ENCODE results near the gene TIMM9.
A peak's percentile ranks its signal among the peaks of the same experiment; 100 is the strongest.
"Not testable (repeated sequence)": the region's sequence is repeated elsewhere in the genome, so short reads cannot be mapped to it uniquely, and the experiment has no call there.

TIMM9 gene, protein sequence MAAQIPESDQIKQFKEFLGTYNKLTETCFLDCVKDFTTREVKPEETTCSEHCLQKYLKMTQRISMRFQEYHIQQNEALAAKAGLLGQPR

DNA sequence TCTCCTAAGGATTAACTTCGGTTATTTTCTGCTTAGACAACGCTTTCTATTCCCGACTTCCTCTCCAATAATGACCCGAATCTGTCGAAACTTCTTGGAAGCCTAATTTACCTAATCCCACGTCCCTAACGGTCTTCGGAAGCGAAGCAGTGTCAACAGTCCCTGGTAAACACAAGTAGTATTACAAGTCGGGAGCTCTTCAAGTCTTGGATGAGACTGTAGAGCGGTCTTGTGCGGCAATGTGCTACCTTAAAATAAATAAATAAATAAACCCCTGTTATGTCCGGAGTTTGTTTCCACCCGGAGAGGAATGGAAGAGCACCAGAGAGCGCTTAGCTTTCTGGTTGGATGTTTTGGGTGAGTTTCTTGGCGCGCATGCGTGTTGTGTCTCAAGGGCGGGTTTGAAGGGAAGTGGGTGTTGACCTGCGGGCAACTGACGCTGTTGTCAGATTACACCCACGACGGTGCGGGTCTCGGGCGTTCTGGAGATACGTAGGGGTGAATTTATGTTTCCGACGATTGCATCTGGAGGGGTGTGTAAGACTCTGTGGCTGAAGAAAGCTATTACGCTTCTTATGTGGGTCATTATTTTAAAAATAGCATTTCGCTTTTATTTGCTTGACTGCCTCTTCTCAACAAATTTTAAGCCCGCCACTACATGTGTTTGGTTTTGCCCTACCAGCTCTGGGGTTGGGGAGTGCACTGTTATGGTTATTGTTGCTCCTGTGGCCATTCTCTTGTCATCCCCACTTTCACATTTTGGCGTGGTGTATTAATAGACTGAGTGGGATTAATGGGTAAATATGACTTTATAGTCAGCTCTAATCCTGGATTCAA is at the start of gene TIMM9, which contains the start of gene KIAA0586:
Gene TIMM9, minus strand, starts transcription at position 251 of the 837 bp plus-strand sequence. CDS start 15,586 bp downstream, outside the sequence.
Gene KIAA0586, plus strand, starts transcription at position 439 of the 837 bp plus-strand sequence. CDS start 546 bp downstream, outside the sequence.
- peak; percentile 98 for DNase-seq

DNA sequence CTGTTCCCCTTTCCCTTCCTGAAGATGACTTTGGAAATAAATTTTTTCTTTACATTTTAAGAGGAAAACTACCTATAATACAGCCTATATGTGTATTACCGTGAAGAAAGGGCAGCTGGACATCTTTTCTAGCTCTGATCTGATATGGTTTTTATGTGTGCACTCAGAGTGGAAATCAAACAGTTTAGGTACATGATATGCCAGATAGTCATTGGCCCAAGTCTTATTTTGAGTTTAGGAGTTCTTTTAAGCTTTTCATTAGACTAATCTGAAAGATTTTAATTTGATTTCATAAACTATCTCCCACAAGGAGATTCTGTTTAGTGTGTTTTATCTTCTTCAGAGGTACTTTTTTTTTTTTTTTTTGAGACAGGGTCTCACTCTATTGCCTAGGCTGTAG is 49.0 kb upstream of the TIMM9 start:
- no peak for DNase-seq

DNA sequence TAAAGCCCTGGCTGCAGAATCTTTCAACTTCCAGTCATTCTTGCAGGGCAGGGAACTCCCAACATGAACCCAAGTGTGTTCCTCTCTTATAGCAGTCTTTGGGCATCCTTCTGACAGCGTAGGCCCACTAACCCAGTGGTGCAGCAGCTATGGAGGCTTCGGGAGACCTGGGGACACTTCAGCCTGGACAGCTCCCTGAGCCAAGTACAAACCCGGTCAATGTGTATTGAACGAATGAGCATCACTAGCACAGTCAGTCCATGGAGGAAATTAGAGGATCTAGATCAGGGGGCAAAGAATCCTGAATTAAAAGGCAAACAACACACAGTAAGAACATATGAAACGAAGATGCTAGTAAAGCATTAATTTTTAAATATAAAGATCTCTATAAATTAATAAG is 42.0 kb upstream of the TIMM9 start:
- DNase-seq = no peak

DNA sequence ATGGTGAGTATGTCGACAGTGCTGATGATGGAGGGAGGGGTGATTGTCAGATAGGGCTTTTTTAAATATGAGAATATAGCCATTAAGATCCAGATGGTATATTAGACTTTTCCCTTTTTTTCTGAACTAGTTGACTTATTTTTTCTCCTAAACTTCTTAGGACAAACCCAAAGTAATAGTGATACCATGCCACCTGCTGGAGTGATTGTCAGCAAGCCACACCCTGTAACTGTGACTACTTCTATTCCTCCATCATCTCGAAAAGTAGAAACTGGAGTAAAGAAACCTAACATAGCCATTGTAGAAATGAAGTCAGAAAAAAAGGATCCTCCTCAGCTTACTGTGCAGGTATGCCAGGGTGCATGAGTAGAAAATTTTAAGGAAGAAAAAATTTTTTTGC is 40.2 kb upstream of the TIMM9 start:
- no peak for DNase-seq

DNA sequence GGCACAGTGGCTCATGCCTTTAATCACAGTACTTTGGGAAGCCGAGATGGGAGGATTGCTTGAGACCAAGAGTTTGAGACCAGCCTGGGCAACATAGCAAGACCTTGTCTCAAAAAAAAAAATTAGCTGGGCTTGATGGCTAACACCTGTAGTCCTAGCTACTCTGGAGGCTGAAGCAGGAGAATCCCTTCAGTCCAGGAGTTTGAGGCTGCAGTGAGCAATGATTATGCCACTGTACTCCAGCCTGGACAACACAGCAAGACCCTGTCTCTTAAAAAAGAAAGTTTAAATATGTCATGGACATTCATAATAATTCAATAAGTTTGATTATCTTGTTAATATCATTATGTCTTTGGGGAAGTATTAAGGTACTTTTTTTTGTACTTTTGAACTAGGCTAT is 39.1 kb upstream of the TIMM9 start:
- DNase-seq = no peak

DNA sequence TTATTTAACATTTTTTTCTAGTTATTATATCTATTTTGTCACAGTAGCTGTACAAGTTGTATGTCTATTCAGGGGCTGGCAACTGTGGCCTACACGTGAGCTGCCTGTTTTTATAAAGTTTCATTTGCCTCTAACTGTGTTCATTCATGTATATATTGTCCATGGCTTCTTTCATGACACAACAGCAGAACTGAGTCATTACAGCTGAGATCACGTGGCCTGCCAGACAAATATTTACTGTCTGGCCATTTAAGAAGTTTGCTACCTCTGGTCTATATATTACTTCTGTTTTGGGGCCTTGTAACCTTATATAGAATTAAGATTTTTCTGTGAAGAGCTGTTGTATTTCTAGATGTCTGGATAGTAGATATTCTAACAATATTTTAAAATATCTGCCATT is 38.1 kb upstream of the TIMM9 start:
- no peak for DNase-seq

DNA sequence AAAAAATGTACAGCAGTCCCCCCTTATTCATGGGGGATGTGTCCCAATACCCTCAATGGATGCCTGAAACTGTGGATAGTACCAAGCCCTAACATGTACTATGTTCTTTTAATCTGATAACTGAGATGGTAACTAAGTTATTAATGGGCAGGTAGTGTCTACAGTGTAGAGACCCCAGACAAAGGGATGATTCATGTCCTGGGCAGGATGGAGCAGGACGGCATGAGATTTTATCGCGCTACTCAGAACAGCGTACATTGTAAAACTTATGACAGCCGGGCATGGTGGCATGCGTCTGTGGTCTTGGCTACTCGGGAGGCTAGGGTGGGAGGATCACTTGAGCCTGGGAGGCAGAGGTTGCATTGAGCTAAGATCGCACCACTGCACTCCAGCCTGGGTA is 37.3 kb upstream of the TIMM9 start:
- DNase-seq = no peak

DNA sequence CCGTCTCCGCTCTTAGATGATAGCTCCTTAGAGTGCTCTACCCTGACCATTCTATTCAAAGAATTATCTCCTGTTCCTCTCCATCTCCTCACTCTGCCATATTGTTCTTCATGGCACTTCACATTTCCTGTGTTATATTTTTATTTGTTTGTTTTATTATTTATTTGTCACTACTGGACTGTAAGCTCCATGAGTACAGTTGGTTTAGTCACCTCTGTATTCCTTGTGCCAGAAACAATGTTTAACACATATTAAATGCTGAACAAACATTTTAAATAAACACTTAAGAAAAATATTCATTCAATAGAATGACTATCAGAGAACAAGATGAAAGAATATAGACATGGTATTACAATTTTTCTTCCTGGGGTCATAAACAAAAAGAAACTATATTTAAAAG is 35.8 kb upstream of the TIMM9 start:
- no peak for DNase-seq

DNA sequence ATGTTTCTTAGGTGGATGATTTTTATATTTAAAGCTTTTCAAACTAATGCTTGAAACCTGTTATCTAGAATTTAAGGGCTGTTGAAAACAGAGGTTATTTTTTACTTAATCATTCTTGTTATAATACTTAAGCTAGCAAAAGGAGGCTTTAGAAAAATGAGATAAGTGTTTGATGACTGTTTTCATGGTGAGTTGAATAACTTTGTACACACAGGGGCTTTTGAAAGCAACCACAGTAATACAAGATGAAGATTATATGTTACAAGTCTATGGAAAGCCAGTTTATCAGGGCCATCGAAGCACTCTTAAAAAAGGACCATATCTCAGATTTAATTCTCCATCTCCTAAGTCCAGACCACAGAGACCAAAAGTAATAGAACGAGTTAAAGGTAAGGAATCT is 33.4 kb upstream of the TIMM9 start:
- no peak for DNase-seq

DNA sequence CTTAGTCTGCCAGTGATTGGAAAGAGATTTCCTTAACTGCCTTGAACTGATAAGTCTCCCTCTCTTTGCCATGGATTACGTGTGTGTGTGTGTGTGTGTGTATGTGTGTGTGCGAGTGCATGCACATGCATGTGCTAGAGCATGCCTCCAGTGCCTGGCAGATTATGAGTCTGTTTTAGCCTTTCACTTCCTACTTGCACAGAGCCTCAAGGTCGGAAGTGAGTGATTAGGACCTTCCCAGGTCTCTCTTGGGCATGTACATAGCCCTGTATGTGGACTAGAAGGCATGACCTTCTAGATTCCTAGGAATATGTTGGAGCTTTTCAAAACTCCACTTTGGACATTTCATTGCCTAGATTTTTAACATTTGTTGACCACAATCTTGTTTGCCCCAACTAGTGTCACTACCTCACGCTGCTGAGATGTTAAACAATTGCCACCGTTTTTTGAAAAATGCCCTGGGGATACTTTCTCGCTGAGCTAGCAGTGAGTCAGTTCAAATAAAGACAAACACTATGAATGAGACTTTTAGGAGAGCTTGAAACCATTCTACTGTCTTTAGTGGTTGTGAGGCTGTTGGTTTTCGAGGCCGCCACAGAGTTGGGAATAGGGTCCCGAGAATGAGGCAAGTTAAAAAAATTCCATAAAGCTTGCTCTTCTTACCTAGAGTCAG is 28.4 kb upstream of the TIMM9 start:
- DNase-seq = no peak

DNA sequence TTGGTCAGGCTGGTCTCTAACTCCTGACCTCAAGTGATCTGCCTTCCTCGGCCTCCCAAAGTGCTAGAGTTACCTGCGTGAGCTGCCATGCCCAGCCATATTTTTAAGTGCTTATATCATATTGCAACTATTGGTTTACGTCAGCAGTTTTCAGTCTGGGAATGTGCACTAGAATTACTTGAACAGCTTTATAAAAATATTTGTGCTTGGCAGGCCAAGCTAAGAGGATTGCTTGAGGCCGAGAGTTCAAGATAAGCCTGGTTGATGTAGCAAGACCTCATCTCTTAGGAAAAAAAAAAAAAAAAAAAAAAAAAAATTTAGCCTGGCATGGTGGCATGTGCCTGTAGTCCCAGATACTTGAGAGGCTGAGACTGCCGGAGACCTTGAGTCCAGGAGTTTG is 17.3 kb upstream of the TIMM9 start:
- no peak for DNase-seq

DNA sequence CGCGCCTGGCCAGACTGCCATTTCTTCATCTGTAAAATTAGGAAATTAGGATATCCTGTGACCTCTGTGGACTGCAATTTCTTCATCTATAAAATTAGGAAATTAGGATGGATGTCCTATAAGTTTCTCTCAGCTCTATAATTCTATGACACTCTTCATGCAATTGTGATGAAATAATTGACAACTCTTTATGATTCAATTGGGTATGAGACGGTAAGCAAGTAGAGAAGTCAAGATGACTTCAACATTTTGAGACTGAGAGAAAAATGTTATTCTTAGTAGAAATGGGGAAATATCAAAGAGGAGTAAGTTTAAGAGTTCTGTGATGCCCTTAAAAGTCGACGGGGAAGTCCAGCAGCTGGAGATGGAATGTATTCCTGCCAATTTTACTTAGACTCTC is 12.1 kb upstream of the TIMM9 start:
- no peak for DNase-seq

DNA sequence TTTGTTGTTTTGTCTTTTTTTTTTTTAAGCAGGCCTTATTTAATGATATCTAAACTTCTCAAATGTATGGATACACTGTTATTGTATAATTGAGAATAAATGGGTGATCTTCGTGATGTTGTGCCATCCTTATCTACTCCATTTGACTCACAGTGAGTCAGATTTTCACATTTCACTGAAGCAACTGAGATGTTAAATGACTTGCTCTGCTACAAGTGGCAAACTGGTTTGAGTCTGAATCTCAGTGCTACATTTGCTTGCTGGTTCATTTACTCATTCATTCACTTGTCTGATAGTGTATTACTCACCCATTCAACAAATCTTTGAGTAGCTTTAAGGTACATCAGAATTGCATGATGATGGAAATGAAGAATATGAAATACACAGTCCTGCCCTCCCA is 2.8 kb upstream of the TIMM9 start:
- DNase-seq = no peak

DNA sequence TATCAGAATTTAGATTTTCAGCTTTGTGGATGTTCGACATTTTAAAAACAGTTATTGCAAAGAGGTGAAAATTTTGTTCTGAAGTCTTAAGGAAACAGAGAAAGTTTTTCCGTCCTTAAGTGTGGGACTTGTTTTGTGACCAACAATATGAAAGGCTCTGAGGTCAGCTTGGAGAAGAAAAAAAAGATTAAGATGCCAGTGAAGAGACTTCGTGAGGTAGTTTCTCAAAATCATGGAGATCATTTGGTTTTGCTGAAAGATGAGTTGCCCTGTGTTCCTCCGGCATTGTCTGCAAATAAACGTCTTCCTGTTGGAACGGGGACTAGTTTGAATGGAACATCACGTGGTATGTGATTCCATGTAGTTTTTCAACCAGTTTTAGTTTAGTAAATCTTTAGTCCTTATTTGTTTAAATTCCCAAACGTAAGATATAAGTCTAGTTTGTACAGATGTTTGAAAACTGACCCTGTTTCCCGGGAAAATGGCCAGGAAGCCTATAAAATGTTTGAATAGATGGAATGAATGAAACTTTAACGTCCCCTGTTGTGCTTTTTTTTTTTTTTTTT is 870 bp upstream of the TIMM9 start:
- DNase-seq = peak; percentile 51

DNA sequence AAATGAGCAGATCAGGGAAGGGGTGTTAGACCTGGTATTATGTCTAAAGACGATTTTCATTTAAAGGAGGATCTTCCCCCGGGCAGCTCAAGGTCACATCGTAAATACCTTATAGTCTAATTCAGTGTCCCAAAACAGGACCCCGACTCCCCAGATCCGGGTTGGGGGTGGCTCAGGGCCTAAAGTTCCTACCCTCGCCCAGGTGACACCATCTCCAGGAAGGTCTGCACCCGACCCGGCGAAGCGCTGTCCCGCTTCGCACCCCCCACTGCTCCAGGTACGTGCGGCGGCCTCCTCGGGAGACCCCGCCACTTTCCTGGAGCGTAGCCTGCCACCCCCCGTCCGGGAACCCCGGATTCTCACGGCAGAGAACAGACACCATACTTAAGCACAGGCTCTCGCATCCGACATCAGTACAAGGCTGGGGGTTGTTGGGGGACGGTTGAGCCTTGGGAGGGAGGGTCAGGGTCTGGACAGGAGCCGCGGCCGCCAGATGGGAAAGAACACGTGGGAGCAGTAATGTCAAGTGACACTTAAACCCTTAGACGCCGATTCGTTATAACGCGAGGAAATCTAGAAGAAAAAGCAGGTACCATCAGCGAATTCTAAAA is 556 bp downstream of the TIMM9 start:
- DNase-seq = peak; percentile 67

DNA sequence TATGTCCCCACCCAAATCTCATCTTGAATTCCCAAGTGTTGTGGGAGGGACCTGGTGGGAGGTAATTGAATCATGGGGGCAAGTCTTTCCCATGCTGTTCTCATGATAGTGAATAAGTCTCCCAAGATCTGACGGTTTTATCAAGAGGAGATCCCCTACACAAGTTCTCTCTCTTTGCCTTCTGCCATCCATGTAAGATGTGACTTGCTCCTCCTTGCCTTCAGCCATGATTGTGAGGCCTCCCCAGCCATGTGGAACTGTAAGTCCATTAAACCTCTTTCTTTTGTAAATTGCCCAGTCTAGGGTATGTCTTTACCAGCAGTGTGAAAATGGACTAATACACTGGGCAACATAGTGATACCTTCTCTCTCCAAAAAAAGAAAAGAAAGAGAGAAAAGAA is 10.4 kb downstream of the TIMM9 start:
- not testable (repeated sequence) for DNase-seq

DNA sequence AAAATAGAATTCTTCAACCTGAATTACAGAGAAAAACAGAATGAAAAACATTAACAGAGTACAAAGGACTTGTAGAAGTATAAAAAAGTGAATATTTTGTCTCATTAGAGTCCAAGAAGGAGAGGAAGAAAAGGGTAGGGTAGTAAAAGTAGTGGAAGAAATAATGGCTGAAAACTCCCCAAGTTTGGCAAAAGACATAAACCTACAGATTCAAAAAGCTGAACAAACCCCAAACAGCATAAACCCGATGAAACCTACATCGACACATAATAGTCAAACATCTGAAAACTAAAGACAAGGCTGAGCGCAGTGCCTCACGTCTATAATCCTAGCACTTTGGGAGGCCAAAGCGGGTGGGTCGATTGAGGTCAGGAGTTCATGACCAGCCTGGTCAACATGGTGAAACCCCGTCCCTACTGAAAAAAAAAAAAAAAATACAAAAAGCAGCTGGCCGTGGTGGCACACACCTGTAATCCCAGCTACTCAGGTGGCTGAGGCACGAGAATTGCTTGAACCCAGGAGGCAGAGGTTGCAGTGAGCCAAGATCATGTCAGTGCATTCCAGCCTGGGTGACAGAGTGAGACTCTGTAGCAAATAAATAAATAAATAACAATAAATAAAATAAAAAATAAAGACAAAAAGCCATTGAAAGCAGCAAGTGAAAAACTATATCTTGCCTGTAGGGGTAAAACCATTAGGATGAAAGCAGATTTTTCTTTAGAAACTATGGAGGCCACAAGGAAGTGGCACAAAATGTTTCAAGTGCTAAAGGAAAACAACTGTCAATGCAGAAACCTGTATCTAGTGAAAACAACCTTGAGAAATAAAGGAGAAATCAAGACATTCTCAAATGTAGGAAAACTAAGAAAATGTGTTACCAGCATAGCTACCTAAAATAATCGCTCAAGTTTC is 11.4 kb downstream of the TIMM9 start:
- no peak for DNase-seq

DNA sequence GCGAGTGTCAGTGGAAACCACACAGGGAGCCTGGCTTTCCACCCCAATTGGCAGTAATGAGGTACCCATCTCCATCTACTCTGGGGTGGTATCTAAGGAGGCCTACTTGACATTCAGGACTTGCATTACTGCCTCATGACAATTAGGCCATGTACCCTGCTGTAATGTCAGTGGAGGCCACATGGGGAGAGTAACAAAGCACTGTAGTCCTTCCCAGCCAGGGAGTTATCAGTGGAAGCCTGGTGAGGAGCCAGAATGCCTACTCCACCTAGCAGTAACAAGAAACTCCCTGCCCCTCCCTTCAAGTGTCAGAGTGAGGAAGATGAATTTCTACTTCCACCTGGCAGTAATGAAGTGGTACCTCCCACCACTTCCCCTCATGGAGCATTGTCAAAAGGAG is 12.5 kb downstream of the TIMM9 start:
- DNase-seq = no peak

DNA sequence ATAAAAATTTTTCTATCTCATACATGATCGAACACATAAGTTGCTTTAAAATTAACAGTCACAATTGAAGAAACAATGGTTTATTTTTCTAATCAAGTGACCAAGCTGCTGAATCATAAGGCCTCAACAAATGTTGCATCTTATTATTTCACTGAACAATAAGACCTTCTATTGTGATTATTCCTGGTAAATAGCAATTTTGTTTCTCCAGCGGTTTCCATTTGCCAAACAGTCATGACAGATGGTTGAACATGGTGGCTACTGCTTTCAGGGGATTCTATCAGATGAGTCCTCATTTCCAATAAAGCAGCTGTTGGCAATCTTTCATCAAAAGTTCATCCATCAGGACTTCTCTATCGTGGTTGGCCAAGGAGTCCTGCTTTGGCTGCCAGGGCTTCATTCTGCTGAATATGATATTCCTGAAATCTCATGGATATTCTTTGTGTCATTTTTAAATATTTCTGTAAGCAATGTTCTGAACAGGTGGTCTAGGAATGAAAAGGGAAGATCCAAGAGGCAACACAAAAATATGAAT is 18.6 kb downstream of the TIMM9 start:
- DNase-seq = no peak

DNA sequence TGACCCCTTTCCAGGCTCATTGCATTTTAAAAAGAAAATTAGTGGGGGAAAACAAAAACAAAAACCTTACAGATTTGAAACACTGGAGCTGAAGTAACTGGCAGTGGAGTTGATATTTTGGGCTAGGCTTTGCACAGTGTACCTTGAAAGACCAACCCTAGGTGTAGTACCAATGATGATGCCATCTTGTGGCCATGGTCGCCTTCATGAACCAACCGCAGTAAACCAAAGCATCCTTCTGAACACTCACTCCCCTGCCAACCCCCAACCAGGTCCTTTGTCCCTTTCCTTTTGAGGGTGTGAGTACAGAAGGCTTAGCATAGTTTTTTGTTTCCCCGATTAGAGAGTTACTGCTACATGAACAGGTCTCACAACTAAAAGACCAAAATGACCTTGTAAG is 25.7 kb downstream of the TIMM9 start:
- no peak for DNase-seq

DNA sequence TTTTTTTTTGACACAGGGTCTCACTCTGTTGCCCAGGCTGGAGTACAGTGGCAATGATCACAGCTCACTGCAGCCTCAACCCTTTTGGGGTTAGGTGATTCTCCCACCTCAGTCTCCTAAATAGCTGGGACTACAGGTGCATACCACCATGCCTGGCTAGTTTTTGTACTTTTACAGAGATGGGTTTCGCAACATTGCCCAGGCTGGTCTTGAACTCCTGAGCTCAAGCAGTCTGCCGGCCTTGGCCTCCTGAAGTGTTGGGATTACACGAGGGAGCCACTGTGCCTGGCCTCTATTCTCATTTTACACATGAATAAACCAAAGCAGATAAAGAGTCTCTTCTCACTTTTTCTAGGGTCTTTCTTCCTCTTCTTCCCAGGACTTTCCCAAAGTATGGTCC is 28.4 kb downstream of the TIMM9 start:
- no peak for DNase-seq

DNA sequence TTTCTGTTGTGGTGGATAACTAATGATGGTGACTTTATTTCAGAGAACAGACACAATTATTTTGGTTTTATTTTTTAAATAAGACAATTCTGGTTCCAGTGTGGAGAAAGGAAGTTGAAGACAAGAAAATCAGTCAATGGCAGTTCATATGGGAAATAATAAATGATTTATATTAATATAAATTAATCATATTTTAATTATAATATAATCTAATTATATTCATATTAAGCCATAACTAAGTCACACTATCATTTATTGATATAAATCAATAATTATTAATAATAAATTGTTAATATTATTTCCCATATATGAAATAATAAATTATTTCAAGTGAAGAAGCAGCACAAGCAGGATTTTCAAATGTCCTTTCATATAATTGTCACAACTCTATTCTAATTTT is 28.8 kb downstream of the TIMM9 start:
- no peak for DNase-seq
